Ascending aorta (tissue), 2 donors: ENCODE data around the gene TMEM181. TPM values are rescaled to one million over a fixed set of nuclear protein-coding genes. Genes with fewer than 3 reads are reported as not detected.

Source experiments
- DNase-seq, 2 donors: peaks; one replicate each; pipeline ENCODE4 v3.0.0-alpha.2; 2019; ENCODE audit warnings: low spot score in 2 of 2
- H3K27ac ChIP-seq, 2 donors: fragments of 200-600 bp; sonication (generic); one replicate each; pipeline ENCODE4 v1.5.1; 2016 to 2017; ENCODE audit warnings: mild to moderate bottlenecking in 1 of 2
- H3K27me3 ChIP-seq: fragments of 200-600 bp; sonication (generic); one replicate; pipeline ENCODE4 v1.5.1; 2017
- H3K36me3 ChIP-seq, 2 donors: fragments of 200-600 bp; sonication (generic); one replicate each; pipeline ENCODE4 v1.5.1; 2016
- H3K4me1 ChIP-seq, 2 donors: fragments of 200-600 bp; sonication (generic); one replicate each; pipeline ENCODE4 v1.5.1; 2016 to 2017; ENCODE audit warnings: mild to moderate bottlenecking in 1 of 2
- H3K4me3 ChIP-seq, 2 donors: fragments of 200-600 bp; sonication (generic); one replicate each; pipeline ENCODE4 v1.5.1; 2016 to 2017; ENCODE audit warnings: mild to moderate bottlenecking in 1 of 2
- H3K9me3 ChIP-seq, 2 donors: fragments of 200-600 bp; sonication (generic); one replicate each; pipeline ENCODE4 v1.5.1; 2016
- CTCF ChIP-seq, 3 experiments: fragments of 200-600 bp in 2 of 3; fragments of 450-650 bp in 1 of 3; sonication (generic) in 2 of 3; IDR thresholded peaks; one replicate each; pipeline ENCODE4 v1.5.1; 2016 to 2019; ENCODE audit warnings: antibody characterized with exemption in 3 of 3, mild to moderate bottlenecking in 1 of 3, moderate library complexity in 1 of 3
- intact Hi-C: fragments of 100-400 bp; cut with DNase I; formaldehyde crosslinking; loops from one replicate; pipeline ENCODE4 v1.15.1; 2023
- total RNA-seq: library from RNA; depleted of rRNA; stranded (reverse); fragments of >200 nt; gene quantifications from one replicate; pipeline ENCODE4 v1.1.0, GENCODE V29; 2016

Gene TMEM181
- total RNA-seq, 1 donor from 2014 or later, result 16.3 TPM

- no peak overlapping the region for H3K27ac ChIP-seq
- peaks cover 3 to 20% of the 10 kb centered on the region in 2 donors for H3K4me1 ChIP-seq
- no peak overlapping the region for H3K4me3 ChIP-seq
- H3K9me3 ChIP-seq, result no peaks in the 10 kb centered on the region
- no peaks in the 10 kb centered on the region for H3K27me3 ChIP-seq
- intact Hi-C loops, result loop anchor here (5.0 kb wide), 1 partner anchor 65 kb away; the partner anchor contains the start of gene TMEM181
- peaks cover 0 to 18% of the 10 kb centered on the region in 2 donors for H3K36me3 ChIP-seq
- no peak for TF ChIP-seq CTCF (IDR thresholded peaks at IDR 0.05)
- DNase-seq, result no peak
Observed at GRCh38 chr6:158627168-158627939, 67.5 kb downstream of the TMEM181 start.

GRCh38 chr6:158627940-158628211 lies 68.0 kb downstream of the TMEM181 start:
- TF ChIP-seq CTCF (IDR thresholded peaks at IDR 0.05), result no peak
- H3K9me3 ChIP-seq, result no peaks in the 10 kb centered on the region
- no peaks in the 10 kb centered on the region for H3K27me3 ChIP-seq
- intact Hi-C loops, result loop anchor here (5.0 kb wide), 1 partner anchor 66 kb away; the partner anchor contains the start of gene TMEM181
- H3K4me3 ChIP-seq, result no peak overlapping the region
- no peak for DNase-seq
- H3K36me3 ChIP-seq, result peaks cover 0 to 14% of the 10 kb centered on the region in 2 donors
- no peak overlapping the region for H3K27ac ChIP-seq
- H3K4me1 ChIP-seq, result peaks cover 3 to 20% of the 10 kb centered on the region in 2 donors

- no peak for TF ChIP-seq CTCF (IDR thresholded peaks at IDR 0.05)
- Histone ChIP-seq H3K36me3 (peaks cover 0 to 14% of the 10 kb centered on the region in 2 donors), H3K4me3 (no peak overlapping the region), H3K27me3 (no peaks in the 10 kb centered on the region), H3K27ac (no peak overlapping the region), H3K9me3 (no peaks in the 10 kb centered on the region), H3K4me1 (peaks cover 3 to 20% of the 10 kb centered on the region in 2 donors)
- no peak for DNase-seq
- intact Hi-C loops, result loop anchor here (5.0 kb wide), 1 partner anchor 66 kb away; the partner anchor contains the start of gene TMEM181
Observed at GRCh38 chr6:158628542-158628941, 68.7 kb downstream of the TMEM181 start.

GRCh38 chr6:158629367-158630221 lies 69.7 kb downstream of the TMEM181 start:
- H3K36me3 ChIP-seq, result peaks cover 0 to 9% of the 10 kb centered on the region in 2 donors

More at GRCh38 chr6:158629367-158630221, 69.7 kb downstream of the TMEM181 start:
- Histone ChIP-seq H3K9me3 (no peaks in the 10 kb centered on the region), H3K4me3 (no peak overlapping the region), H3K4me1 (peaks cover 3 to 20% of the 10 kb centered on the region in 2 donors), H3K27me3 (no peaks in the 10 kb centered on the region), H3K27ac (no peak overlapping the region)
- intact Hi-C loops, result loop anchor here (5.0 kb wide), 1 partner anchor 67 kb away; the partner anchor contains the start of gene TMEM181
- TF ChIP-seq CTCF (IDR thresholded peaks at IDR 0.05), result no peak
- DNase-seq, result no peak
